ENCODE results near the gene UBE2U.
A peak's percentile ranks its signal among the peaks of the same experiment; 100 is the strongest.

- no peak for TF ChIP-seq POLR2A (IDR thresholded peaks at IDR 0.05; ENCODE audit: low read depth, low read length)
- peak; percentile 70 for TF ChIP-seq CTCF (conservative IDR thresholded peaks at IDR 0.05; ENCODE audit: low read depth, low read length)
- TF ChIP-seq RFX5 (IDR thresholded peaks at IDR 0.05; ENCODE audit: low read depth, low read length), result no peak
- TF ChIP-seq NFE2L2 (IDR thresholded peaks at IDR 0.05; ENCODE audit: low read depth, low read length), result no peak
- no peak for TF ChIP-seq USF2 (IDR thresholded peaks at IDR 0.05; ENCODE audit: low read depth, low read length)
Observed at GRCh38 chr1:64163970-64164369, 39.5 kb upstream of the UBE2U start.
